K562 (cell line): ENCODE data around the gene DPEP1. TPM values are rescaled to one million over a fixed set of nuclear protein-coding genes. Genes with fewer than 3 reads are reported as not detected.
A peak's percentile ranks its signal among the peaks of the same experiment; 100 is the strongest.

Source experiments
- BRF1 ChIP-seq: IDR thresholded peaks from 3 replicates; pipeline ENCODE4 v1.6.1; 2011; ENCODE audit warnings: borderline replicate concordance, mild to moderate bottlenecking; ENCODE audit not compliant: insufficient read length; ENCODE audit errors: extremely low read depth
- NFXL1 ChIP-seq: fragments of 450-650 bp; formaldehyde crosslinking; IDR thresholded peaks from 2 replicates; pipeline ENCODE4 v1.4.0; 2021; ENCODE audit warnings: mild to moderate bottlenecking
- NONO ChIP-seq, 2 experiments: fragments of 200-400 bp in 1 of 2; fragments of 450-650 bp in 1 of 2; formaldehyde crosslinking in 1 of 2; IDR thresholded peaks; 2 replicates each; pipeline ENCODE4 v1.6.1; 2017; ENCODE audit warnings: low read depth in 2 of 2, mild to moderate bottlenecking in 2 of 2, moderate library complexity in 2 of 2, low read length in 1 of 2
- PHTF2 ChIP-seq: fragments of 250-450 bp; sonication (Bioruptor Pico); IDR thresholded peaks from 2 replicates; pipeline ENCODE4 v1.5.0; 2021; ENCODE audit warnings: mild to moderate bottlenecking
- SMAD1 ChIP-seq: fragments of 150-350 bp; IDR thresholded peaks from 2 replicates; pipeline ENCODE4 v1.6.1; 2014; ENCODE audit warnings: low read length, low read depth; ENCODE audit not compliant: partially characterized antibody
- polyA plus RNA-seq, 8 experiments: library from polyadenylated mRNA; depleted of rRNA in 4 of 8; stranded (reverse) in 5 of 8; unstranded in 3 of 8; fragments of >200 nt; fragmentation: Nextera tagmentation in 2 of 8; fragmentation: Illumina TruSeq in 1 of 8; extraction: Ambion mirVana in 2 of 8; extraction: Trizol in 1 of 8; gene quantifications; 2 replicates each; pipeline versions ENCODE4 v1.2.1 to v1.2.3, GENCODE V29; 2011 to 2014; ENCODE audit warnings: inconsistent platforms in 1 of 8, missing spikeins in 1 of 8
- total RNA-seq, 7 experiments: library from RNA; depleted of rRNA in 6 of 7; stranded (reverse); fragments of >200 nt in 6 of 7; fragmentation: Illumina TruSeq in 2 of 7; extraction: Trizol in 2 of 7; gene quantifications; 2 replicates each; pipeline versions ENCODE4 v1.2.1 to v1.2.3, GENCODE V29; 2011 to 2021; ENCODE audit warnings: low replicate concordance in 1 of 7
- TF ChIP-seq, protein P1 (sequence below), 2 experiments: fragments of 450-650 bp; IDR thresholded peaks; 2 replicates each; pipeline ENCODE4 v1.6.1; 2016; ENCODE audit warnings: mild to moderate bottlenecking in 2 of 2, borderline replicate concordance in 1 of 2, low read depth in 1 of 2, moderate library complexity in 1 of 2
- TF ChIP-seq, protein P2 (sequence below): fragments of 250-450 bp; sonication (Bioruptor Pico); IDR thresholded peaks from 2 replicates; pipeline ENCODE4 v1.9.0; 2021; ENCODE audit warnings: mild to moderate bottlenecking, inconsistent platforms
- TF ChIP-seq, protein P3 (sequence below): fragments of 450-650 bp; IDR thresholded peaks from 2 replicates; pipeline ENCODE4 v1.6.1; 2014; ENCODE audit warnings: low read depth, mild to moderate bottlenecking, moderate library complexity, borderline replicate concordance
- TF ChIP-seq, protein P4 (sequence below): fragments of 150-350 bp; IDR thresholded peaks from 2 replicates; pipeline ENCODE4 v1.6.1; 2014; ENCODE audit warnings: low read depth, mild to moderate bottlenecking, low read length, borderline replicate concordance

DPEP1 gene
- total and polyA plus RNA-seq, 9 of the 15 experiments (the other 6 are each of a cell fraction or from before 2014, with no cell fraction given): 0.14 to 0.31 (median 0.20) TPM; not detected in 6

DNA sequence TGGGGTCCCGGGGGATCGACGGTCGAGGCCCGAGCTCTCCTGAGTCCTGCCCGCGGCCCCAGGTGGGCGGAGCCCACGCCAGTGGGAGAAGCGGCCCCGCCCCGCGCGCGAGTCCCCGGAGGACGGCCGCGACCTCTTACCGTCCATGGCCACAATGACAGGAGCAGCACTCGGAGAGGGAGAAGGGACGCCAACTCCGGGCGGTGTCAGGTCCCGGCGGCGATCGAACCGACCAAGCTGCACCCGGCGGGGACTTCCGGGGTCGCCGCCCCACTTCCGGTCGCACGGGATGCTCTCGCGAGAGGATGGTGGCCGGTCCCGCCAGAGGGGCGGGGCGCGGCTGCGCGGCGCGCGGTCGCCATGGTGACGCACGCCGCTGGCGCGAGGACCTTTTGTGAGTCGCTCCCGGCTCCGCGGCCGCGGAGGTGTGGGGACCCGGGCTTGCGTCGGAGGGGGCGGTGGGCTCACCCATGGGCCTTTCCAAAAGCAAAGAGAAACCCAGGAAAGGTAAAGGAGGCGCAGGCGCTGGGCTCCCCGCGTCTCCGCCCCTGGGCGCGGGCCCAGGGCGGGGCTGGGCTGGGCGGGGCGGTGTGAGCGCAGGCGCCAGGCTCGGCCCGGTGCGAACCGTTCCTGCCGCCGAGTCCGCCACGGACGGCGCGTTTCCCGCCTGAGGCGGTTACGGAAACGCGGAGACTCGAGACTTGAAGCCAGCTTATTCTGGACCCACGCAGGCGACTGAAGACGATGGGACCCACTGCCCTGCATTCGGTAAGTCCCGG lies 44.2 kb downstream of the DPEP1 start, which contains the start of the genes CHMP1A and SPATA33 (continued):
- TF ChIP-seq, protein P1, sequence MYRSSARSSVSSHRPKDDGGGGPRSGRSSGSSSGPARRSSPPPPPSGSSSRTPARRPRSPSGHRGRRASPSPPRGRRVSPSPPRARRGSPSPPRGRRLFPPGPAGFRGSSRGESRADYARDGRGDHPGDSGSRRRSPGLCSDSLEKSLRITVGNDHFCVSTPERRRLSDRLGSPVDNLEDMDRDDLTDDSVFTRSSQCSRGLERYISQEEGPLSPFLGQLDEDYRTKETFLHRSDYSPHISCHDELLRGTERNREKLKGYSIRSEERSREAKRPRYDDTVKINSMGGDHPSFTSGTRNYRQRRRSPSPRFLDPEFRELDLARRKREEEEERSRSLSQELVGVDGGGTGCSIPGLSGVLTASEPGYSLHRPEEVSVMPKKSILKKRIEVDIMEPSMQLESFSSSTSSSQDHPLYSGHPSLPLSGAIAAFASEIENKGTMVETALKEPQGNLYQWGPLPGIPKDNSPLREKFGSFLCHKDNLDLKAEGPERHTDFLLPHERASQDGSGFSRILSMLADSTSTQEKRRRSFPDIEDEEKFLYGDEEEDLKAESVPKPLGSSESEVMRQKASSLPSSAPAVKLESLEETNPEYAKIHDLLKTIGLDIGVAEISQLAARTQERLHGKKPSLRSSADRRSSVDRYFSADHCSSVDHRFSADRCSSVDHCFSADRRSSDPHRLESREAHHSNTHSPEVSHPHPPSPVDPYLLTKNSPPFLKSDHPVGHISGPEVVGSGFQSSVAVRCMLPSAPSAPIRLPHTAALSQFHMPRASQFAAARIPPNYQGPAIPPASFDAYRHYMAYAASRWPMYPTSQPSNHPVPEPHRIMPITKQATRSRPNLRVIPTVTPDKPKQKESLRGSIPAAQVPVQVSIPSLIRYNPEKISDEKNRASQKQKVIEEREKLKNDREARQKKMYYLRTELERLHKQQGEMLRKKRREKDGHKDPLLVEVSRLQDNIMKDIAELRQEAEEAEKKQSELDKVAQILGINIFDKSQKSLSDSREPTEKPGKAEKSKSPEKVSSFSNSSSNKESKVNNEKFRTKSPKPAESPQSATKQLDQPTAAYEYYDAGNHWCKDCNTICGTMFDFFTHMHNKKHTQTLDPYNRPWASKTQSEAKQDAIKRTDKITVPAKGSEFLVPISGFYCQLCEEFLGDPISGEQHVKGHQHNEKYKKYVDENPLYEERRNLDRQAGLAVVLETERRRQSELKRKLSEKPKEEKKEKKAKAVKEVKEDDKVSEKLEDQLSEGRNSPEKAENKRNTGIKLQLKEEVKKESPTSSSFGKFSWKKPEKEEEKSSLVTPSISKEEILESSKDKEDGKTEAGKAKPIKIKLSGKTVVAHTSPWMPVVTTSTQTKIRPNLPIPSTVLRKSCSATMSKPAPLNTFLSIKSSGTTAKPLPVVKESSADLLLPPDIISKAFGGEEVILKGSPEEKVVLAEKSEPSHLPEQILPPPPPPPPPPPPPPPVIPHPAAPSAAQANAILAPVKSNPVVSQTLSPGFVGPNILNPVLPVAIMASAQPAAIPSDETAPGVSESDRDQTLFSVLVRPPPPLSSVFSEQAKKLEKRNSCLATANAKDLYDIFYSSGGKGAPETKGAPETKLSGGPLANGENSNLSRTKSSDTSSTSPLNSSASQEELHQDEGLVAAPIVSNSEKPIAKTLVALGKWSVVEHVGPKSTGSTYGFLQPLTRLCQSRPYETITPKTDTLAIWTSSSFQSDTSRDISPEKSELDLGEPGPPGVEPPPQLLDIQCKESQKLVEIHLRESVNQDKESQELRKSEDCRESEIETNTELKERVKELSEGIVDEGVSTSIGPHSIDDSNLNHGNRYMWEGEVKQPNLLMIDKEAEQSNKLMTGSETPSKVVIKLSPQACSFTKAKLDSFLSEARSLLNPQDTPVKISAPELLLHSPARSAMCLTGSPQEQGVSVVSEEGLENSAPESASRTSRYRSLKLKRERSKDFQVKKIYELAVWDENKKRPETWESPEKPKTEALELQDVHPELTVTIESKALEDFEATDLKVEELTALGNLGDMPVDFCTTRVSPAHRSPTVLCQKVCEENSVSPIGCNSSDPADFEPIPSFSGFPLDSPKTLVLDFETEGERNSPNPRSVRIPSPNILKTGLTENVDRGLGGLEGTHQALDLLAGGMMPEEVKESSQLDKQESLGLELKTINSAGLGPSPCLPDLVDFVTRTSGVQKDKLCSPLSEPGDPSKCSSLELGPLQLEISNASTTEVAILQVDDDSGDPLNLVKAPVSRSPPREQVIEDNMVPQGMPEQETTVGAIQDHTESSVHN (IDR thresholded peaks at IDR 0.05; ENCODE audit: borderline replicate concordance in 1 of 2, low read depth in 1 of 2): no peak
- TF ChIP-seq, protein P2, sequence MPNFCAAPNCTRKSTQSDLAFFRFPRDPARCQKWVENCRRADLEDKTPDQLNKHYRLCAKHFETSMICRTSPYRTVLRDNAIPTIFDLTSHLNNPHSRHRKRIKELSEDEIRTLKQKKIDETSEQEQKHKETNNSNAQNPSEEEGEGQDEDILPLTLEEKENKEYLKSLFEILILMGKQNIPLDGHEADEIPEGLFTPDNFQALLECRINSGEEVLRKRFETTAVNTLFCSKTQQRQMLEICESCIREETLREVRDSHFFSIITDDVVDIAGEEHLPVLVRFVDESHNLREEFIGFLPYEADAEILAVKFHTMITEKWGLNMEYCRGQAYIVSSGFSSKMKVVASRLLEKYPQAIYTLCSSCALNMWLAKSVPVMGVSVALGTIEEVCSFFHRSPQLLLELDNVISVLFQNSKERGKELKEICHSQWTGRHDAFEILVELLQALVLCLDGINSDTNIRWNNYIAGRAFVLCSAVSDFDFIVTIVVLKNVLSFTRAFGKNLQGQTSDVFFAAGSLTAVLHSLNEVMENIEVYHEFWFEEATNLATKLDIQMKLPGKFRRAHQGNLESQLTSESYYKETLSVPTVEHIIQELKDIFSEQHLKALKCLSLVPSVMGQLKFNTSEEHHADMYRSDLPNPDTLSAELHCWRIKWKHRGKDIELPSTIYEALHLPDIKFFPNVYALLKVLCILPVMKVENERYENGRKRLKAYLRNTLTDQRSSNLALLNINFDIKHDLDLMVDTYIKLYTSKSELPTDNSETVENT: no peak
- TF ChIP-seq NONO (IDR thresholded peaks at IDR 0.05; ENCODE audit: low read depth in 2 of 2, low read length in 1 of 2): no peak
- TF ChIP-seq BRF1: no peak
- TF ChIP-seq PHTF2 (CRISPR knock-in tag): no peak
- no peak for TF ChIP-seq NFXL1 (CRISPR knock-in tag)
- TF ChIP-seq, protein P3, sequence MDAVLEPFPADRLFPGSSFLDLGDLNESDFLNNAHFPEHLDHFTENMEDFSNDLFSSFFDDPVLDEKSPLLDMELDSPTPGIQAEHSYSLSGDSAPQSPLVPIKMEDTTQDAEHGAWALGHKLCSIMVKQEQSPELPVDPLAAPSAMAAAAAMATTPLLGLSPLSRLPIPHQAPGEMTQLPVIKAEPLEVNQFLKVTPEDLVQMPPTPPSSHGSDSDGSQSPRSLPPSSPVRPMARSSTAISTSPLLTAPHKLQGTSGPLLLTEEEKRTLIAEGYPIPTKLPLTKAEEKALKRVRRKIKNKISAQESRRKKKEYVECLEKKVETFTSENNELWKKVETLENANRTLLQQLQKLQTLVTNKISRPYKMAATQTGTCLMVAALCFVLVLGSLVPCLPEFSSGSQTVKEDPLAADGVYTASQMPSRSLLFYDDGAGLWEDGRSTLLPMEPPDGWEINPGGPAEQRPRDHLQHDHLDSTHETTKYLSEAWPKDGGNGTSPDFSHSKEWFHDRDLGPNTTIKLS: peak; percentile 60
- TF ChIP-seq, protein P4, sequence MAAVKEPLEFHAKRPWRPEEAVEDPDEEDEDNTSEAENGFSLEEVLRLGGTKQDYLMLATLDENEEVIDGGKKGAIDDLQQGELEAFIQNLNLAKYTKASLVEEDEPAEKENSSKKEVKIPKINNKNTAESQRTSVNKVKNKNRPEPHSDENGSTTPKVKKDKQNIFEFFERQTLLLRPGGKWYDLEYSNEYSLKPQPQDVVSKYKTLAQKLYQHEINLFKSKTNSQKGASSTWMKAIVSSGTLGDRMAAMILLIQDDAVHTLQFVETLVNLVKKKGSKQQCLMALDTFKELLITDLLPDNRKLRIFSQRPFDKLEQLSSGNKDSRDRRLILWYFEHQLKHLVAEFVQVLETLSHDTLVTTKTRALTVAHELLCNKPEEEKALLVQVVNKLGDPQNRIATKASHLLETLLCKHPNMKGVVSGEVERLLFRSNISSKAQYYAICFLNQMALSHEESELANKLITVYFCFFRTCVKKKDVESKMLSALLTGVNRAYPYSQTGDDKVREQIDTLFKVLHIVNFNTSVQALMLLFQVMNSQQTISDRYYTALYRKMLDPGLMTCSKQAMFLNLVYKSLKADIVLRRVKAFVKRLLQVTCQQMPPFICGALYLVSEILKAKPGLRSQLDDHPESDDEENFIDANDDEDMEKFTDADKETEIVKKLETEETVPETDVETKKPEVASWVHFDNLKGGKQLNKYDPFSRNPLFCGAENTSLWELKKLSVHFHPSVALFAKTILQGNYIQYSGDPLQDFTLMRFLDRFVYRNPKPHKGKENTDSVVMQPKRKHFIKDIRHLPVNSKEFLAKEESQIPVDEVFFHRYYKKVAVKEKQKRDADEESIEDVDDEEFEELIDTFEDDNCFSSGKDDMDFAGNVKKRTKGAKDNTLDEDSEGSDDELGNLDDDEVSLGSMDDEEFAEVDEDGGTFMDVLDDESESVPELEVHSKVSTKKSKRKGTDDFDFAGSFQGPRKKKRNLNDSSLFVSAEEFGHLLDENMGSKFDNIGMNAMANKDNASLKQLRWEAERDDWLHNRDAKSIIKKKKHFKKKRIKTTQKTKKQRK: no peak
- TF ChIP-seq SMAD1: no peak
